Sigmoid colon (tissue), 4 donors: Measurements from ENCODE around the gene PDE4D.

Experiments
- EP300 ChIP-seq, 4 donors: sonication (generic); formaldehyde crosslinking; IDR thresholded peaks; one replicate each; pipeline ENCODE4 v1.6.1; 2017; ENCODE audit warnings: antibody characterized with exemption in 4 of 4
- POLR2A ChIP-seq, 2 donors: fragments of 450-650 bp; IDR thresholded peaks; one replicate each; pipeline ENCODE4 v1.6.1; 2016; ENCODE audit warnings: antibody characterized with exemption in 2 of 2, mild to moderate bottlenecking in 2 of 2, moderate library complexity in 2 of 2

- no peak for TF ChIP-seq POLR2A (IDR thresholded peaks at IDR 0.05)
- no peak for TF ChIP-seq EP300 (IDR thresholded peaks at IDR 0.05)
These were observed 639.9 kb downstream of the PDE4D start for GRCh38 chr5:59253625-59254024.
